GM12891 (cell line): ENCODE measurements around the gene THSD8.
A peak's percentile ranks its signal among the peaks of the same experiment; 100 is the strongest.

Experiments used
- DNase-seq: peaks from one replicate; pipeline ENCODE4 v3.0.0; 2011; ENCODE audit warnings: low spot score; ENCODE audit not compliant: insufficient read length
- FAIRE-seq: peaks from 2 replicates; lab custom pipeline; 2011; peaks lifted over from hg19 to GRCh38; lab: Jason Lieb, UNC
- PAX5 ChIP-seq: IDR thresholded peaks from 2 replicates; pipeline ENCODE4 v1.6.1; 2011; ENCODE audit warnings: low read length, moderate library complexity, mild to moderate bottlenecking; ENCODE audit not compliant: insufficient read depth, severe bottlenecking
- POLR2A ChIP-seq: IDR thresholded peaks from 2 replicates; pipeline ENCODE4 v1.6.1; 2011; ENCODE audit warnings: low read depth, low read length, control low read depth
- POLR2AphosphoS5 ChIP-seq: IDR thresholded peaks from 2 replicates; pipeline ENCODE4 v1.6.1; 2011; ENCODE audit warnings: low read depth, low read length, control low read depth
- POU2F2 ChIP-seq: IDR thresholded peaks from 2 replicates; pipeline ENCODE4 v1.6.1; 2011; ENCODE audit warnings: low read depth, mild to moderate bottlenecking, control low read depth, low read length, moderate library complexity
- SPI1 ChIP-seq: IDR thresholded peaks from 2 replicates; pipeline ENCODE4 v1.6.1; 2011; ENCODE audit warnings: low read depth, low read length, control low read depth
- TAF1 ChIP-seq: IDR thresholded peaks from 2 replicates; pipeline ENCODE4 v1.6.1; 2011; ENCODE audit warnings: low read depth, low read length, control low read depth

Gene THSD8

GRCh38 chr19:12778905-12779161 is 23.0 kb upstream of the THSD8 start:
- no peak for TF ChIP-seq TAF1
- TF ChIP-seq POU2F2 = no peak
- TF ChIP-seq PAX5 = no peak
- TF ChIP-seq POLR2AphosphoS5 = no peak
- no peak for TF ChIP-seq SPI1
- TF ChIP-seq POLR2A = no peak
- no peak for DNase-seq
- FAIRE-seq = no peak

- no peak for DNase-seq
- peak; percentile 38 for FAIRE-seq
- TF ChIP-seq SPI1 (no peak), TAF1 (no peak), PAX5 (no peak), POLR2A (no peak), POLR2AphosphoS5 (no peak), POU2F2 (no peak)
Measured at GRCh38 chr19:12779162-12779993, 22.5 kb upstream of the THSD8 start.

DNA sequence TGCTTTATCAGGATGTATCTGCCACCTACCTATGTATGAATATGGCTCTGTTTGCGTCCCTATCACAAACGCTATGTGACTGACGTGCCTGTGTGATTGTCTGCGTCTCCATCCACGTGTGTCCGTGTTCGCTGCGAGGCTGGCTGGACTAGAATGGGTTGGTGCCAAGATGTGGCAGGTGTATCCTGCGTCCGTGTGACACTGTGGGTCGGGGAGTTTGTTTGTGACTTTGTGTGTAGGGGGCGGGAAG is 19.8 kb upstream of the THSD8 start:
- DNase-seq = no peak
- TF ChIP-seq POLR2A (0 out of 2 replicates have a peak, but pooled peaks have one; percentile 23), PAX5 (no peak), POLR2AphosphoS5 (no peak), TAF1 (no peak)

GRCh38 chr19:12782424-12783290 is 19.2 kb upstream of the THSD8 start:
- FAIRE-seq (peak; percentile 92), DNase-seq (no peak)
- TF ChIP-seq POLR2AphosphoS5 (no peak), POLR2A (no peak), PAX5 (peak; percentile 47), SPI1 (0 out of 2 replicates have a peak, but pooled peaks have one; percentile 21), POU2F2 (0 out of 2 replicates have a peak, but pooled peaks have one; percentile 10)

More for the DNA sequence above, 19.8 kb upstream of the THSD8 start:
- no peak for FAIRE-seq

- no peak for DNase-seq
- TF ChIP-seq POU2F2 (0 out of 2 replicates have a peak, but pooled peaks have one; percentile 24), SPI1 (no peak), PAX5 (no peak)
- no peak for FAIRE-seq
Measured at GRCh38 chr19:12783291-12783848, 18.5 kb upstream of the THSD8 start.

- TF ChIP-seq PAX5 (no peak), TAF1 (no peak), POU2F2 (no peak), SPI1 (no peak), POLR2A (no peak)
- FAIRE-seq (no peak), DNase-seq (no peak)
Measured at GRCh38 chr19:12783849-12784393, 17.9 kb upstream of the THSD8 start.

- no peak for TF ChIP-seq POU2F2
- TF ChIP-seq POLR2AphosphoS5 = no peak
- TF ChIP-seq POLR2A = no peak
- no peak for TF ChIP-seq TAF1
- TF ChIP-seq SPI1 = no peak
- TF ChIP-seq PAX5 = no peak
- FAIRE-seq (no peak), DNase-seq (no peak)
Measured at GRCh38 chr19:12784394-12784870, 17.4 kb upstream of the THSD8 start.

DNA sequence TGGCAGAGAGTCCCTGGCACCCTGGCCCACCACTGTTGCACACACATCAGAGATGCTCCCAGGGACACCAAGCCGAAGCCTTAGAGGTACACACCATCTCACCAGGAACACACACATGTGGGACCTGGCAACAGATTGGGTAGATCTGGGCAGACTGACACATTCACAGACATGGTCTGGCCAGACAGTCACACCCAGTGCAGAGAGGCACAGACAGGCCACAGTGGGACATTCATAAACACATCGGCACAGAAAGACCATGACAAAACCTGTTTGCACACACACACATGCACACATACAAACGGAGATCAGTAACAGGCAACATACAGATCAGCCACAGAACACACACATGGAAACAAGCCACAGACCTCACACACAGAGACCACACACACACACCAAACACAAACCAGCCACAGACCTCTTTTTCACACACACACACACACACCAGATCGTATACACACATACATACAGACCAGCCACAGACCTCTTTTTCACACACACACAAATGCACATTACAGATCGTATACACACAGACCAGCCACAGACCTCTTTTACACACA is 16.9 kb upstream of the THSD8 start:
- TF ChIP-seq POU2F2 (no peak), POLR2A (0 out of 2 replicates have a peak, but pooled peaks have one; percentile 24), POLR2AphosphoS5 (no peak)
- FAIRE-seq (peak; percentile 81), DNase-seq (no peak)

GRCh38 chr19:12785431-12786031 is 16.3 kb upstream of the THSD8 start:
- DNase-seq (no peak), FAIRE-seq (no peak)
- peak; percentile 79 for TF ChIP-seq SPI1
- no peak for TF ChIP-seq POLR2A
